Glutamatergic neuron (in vitro differentiated cells): ENCODE measurements around the gene WWOX. TPM values are rescaled to one million over a fixed set of nuclear protein-coding genes. Genes with fewer than 3 reads are reported as not detected.

Source experiments
- DNase-seq: peaks from one replicate; pipeline ENCODE4 v3.0.0; 2022
- H3K27ac Mint-ChIP-seq: one replicate; pipeline ENCODE4 v1.8.0; 2020; ENCODE audit warnings: mild to moderate bottlenecking, mixed read lengths, inconsistent platforms; ENCODE audit not compliant: unreplicated experiment
- H3K27me3 Mint-ChIP-seq: one replicate; pipeline ENCODE4 v1.8.0; 2020; ENCODE audit warnings: mild to moderate bottlenecking, moderate library complexity, mixed read lengths, inconsistent platforms; ENCODE audit not compliant: unreplicated experiment
- H3K36me3 Mint-ChIP-seq: one replicate; pipeline ENCODE4 v1.8.0; 2020; ENCODE audit warnings: mild to moderate bottlenecking, mixed read lengths, inconsistent platforms; ENCODE audit not compliant: unreplicated experiment
- H3K4me1 Mint-ChIP-seq: one replicate; pipeline ENCODE4 v1.8.0; 2020; ENCODE audit warnings: mild to moderate bottlenecking, low read depth, mixed read lengths, inconsistent platforms; ENCODE audit not compliant: unreplicated experiment
- H3K4me3 Mint-ChIP-seq: one replicate; pipeline ENCODE4 v1.8.0; 2020; ENCODE audit warnings: mild to moderate bottlenecking, mixed read lengths, inconsistent platforms; ENCODE audit not compliant: unreplicated experiment
- H3K9me3 Mint-ChIP-seq: one replicate; pipeline ENCODE4 v1.8.0; 2020; ENCODE audit warnings: mild to moderate bottlenecking, moderate library complexity, mixed read lengths, inconsistent platforms; ENCODE audit not compliant: unreplicated experiment
- total RNA-seq: library from RNA; stranded (reverse); fragmentation: NEBNext Ultra II Directional; extraction: Animal tissue kit (Norgen Biotek cat#: 25700); gene quantifications from one replicate; pipeline ENCODE4 v1.2.1, GENCODE V29; 2021; ENCODE audit not compliant: unreplicated experiment
- TF ChIP-seq, protein P1 (sequence below): fragments of 200-600 bp; sonication (generic); IDR thresholded peaks from one replicate; pipeline ENCODE4 v1.5.0; 2021; ENCODE audit not compliant: partially characterized antibody, unreplicated experiment

The WWOX gene
- total RNA-seq, 1 donor from 2014 or later, result 10.3 TPM

DNA sequence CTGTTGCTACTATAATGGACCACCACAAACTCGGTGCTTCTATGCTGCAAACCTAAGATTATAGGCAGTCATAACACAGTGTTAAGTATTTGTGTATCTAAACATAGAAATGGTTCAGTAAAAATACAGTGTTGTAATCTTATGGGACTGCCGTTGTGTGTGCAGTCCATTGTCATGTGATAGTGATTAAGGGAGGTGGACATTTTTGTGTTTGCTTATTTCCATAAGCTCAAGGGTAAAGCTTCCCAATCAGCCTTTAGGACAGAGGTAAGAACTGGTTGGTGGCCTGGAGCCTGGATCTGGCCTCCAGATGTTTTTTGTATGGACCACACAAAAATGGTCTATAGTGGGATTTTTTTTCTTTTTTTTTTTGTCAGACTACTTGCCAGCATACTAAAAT, 29.9 kb downstream of the WWOX start:
- no peaks in the 10 kb centered on the region for H3K36me3 Mint-ChIP-seq
- no peaks in the 10 kb centered on the region for H3K4me1 Mint-ChIP-seq
- TF ChIP-seq, protein P1, sequence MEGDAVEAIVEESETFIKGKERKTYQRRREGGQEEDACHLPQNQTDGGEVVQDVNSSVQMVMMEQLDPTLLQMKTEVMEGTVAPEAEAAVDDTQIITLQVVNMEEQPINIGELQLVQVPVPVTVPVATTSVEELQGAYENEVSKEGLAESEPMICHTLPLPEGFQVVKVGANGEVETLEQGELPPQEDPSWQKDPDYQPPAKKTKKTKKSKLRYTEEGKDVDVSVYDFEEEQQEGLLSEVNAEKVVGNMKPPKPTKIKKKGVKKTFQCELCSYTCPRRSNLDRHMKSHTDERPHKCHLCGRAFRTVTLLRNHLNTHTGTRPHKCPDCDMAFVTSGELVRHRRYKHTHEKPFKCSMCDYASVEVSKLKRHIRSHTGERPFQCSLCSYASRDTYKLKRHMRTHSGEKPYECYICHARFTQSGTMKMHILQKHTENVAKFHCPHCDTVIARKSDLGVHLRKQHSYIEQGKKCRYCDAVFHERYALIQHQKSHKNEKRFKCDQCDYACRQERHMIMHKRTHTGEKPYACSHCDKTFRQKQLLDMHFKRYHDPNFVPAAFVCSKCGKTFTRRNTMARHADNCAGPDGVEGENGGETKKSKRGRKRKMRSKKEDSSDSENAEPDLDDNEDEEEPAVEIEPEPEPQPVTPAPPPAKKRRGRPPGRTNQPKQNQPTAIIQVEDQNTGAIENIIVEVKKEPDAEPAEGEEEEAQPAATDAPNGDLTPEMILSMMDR, result no peak
- no peak overlapping the region for H3K27ac Mint-ChIP-seq
- H3K27me3 Mint-ChIP-seq, result no peaks in the 10 kb centered on the region
- H3K9me3 Mint-ChIP-seq, result no peaks in the 10 kb centered on the region
- DNase-seq, result no peak
- no peak overlapping the region for H3K4me3 Mint-ChIP-seq

DNA sequence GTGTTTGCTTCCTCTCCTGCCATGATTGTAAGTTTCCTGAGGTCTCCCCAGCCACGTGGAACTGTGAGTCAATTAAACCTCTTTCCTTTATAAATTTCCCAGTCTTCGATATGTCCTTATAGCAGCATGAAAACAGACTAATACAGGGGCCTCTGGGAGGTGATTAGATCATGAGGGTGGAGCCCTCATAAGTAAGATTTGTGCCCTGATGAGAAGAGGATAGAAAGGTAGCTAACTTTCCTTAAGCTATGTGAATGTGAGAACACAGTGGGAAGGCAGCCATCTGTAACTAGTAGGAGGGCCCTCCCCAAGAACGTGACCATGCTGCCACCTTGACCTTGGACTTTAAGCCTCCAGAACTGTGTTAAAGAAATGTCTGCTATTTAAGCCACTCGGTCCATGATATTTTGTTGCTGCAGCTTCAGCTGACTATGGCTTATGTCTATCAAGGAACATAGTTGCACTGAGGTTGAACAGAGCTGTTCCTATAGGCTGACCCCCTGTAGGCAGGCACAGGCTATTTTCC, 30.7 kb downstream of the WWOX start:
- Mint-ChIP-seq H3K9me3 (no peaks in the 10 kb centered on the region), H3K27me3 (no peaks in the 10 kb centered on the region), H3K4me1 (no peaks in the 10 kb centered on the region), H3K36me3 (no peaks in the 10 kb centered on the region), H3K27ac (no peak overlapping the region), H3K4me3 (no peak overlapping the region)
- no peak for DNase-seq
- TF ChIP-seq, protein P1, result no peak

DNA sequence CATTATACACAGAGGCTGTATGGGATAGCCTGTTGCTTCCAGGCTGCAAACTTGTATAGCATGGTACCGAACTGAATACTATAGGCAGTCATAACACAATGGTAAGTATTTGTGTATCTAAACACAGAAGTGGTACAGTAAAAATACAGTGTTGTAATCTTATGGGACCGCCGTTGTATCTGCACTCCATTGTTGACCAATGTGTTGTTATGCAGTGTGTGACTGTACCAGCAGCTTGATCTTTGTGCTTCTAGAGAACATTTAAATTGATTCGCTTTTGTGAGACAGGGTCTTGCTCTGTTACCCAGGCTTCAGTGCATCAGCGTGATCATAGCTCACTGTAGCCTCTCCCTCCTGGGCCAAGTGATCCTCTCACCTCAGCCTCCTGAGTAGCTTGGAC, 31.5 kb downstream of the WWOX start:
- H3K9me3 Mint-ChIP-seq, result no peaks in the 10 kb centered on the region
- H3K36me3 Mint-ChIP-seq, result no peaks in the 10 kb centered on the region
- TF ChIP-seq, protein P1, result no peak
- no peaks in the 10 kb centered on the region for H3K27me3 Mint-ChIP-seq
- H3K27ac Mint-ChIP-seq, result no peak overlapping the region
- no peak overlapping the region for H3K4me3 Mint-ChIP-seq
- DNase-seq, result no peak
- H3K4me1 Mint-ChIP-seq, result no peaks in the 10 kb centered on the region

DNA sequence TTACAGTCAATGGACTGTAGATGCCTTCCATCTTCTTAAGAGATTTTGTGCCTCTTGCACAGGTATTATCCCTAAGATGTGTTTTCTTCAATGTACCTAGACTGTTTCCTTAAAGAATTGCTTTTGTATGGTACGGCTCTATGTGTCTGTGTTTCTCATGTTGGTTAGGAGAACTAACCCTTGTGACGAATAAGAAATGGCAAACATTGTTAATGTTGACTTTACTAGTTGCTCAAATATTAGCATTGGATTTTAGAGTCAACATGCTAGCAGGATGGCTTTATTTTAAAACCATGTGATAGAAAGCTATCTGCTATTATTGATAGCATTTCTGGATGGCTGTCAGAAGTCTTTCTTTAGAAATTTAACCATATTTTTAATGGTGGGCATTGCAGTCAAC, 34.5 kb downstream of the WWOX start:
- no peak overlapping the region for H3K4me3 Mint-ChIP-seq
- no peak overlapping the region for H3K27ac Mint-ChIP-seq
- H3K27me3 Mint-ChIP-seq, result no peaks in the 10 kb centered on the region
- no peaks in the 10 kb centered on the region for H3K4me1 Mint-ChIP-seq
- TF ChIP-seq, protein P1, result no peak
- no peaks in the 10 kb centered on the region for H3K36me3 Mint-ChIP-seq
- no peak for DNase-seq
- no peaks in the 10 kb centered on the region for H3K9me3 Mint-ChIP-seq

DNA sequence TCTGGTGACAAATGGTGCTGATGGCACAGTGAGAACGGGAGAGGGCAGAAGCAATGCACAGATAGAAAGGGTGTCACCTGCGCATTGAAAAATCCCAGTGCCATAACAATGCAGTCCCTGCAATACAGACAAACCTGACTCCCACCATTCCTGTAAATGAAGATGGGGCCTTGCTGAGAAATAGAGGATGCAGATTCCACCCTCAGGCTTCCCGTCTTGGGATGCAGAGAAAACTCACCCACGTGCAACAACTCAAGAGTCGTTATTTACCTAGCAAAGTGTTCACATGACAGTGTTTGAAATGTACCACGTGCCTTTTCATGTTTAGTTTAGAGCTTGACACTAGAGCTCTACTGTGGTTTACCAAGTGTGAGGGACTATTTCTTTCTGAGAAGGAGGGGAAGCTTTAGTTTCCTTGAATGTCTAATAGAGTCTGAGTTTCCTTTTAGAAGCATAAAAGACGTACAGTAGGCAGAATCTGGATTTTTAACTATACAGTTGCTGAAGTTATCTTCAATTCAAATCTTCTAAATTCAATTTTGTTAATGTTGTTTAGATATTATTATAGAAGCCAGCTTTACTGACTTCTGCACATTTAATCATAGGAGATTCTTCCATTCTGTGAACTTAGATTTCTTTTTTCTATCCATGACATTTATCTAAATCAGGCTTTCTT, 35.6 kb downstream of the WWOX start:
- Mint-ChIP-seq H3K4me3 (no peak overlapping the region), H3K4me1 (no peaks in the 10 kb centered on the region), H3K27ac (no peak overlapping the region), H3K27me3 (peaks cover 2% of the 10 kb centered on the region), H3K9me3 (peaks cover 2% of the 10 kb centered on the region), H3K36me3 (no peaks in the 10 kb centered on the region)
- TF ChIP-seq, protein P1, result no peak
- DNase-seq, result no peak
